K562 (cell line): ENCODE data around the gene PLEKHH2.

Experiments used
- MAFK ChIP-seq: IDR thresholded peaks from 2 replicates; pipeline ENCODE4 v1.6.1; 2011; ENCODE audit warnings: low read length, improper control_type of control experiment
- NR2C2 ChIP-seq, 2 experiments: fragments of 200-800 bp in 1 of 2; sonication (Bioruptor generic) in 1 of 2; sonication (generic) in 1 of 2; formaldehyde crosslinking in 1 of 2; IDR thresholded peaks; 2 replicates each; pipeline versions ENCODE4 v1.6.1 to v1.8.0; 2016 to 2022; ENCODE audit warnings: mild to moderate bottlenecking in 1 of 2, missing compliant biosample characterization in 1 of 2, missing genetic modification characterization in 1 of 2, missing genetic modification reagents in 1 of 2
- POLR2A ChIP-seq: fragments of 450-650 bp; conservative IDR thresholded peaks from 2 replicates; pipeline ENCODE4 v1.6.1; 2016

- no peak for TF ChIP-seq POLR2A
- TF ChIP-seq MAFK, result no peak
- no peak for TF ChIP-seq NR2C2 (CRISPR knock-in tag; IDR thresholded peaks at IDR 0.05)
- no peak for TF ChIP-seq NR2C2 (tag; IDR thresholded peaks at IDR 0.05)
Observed at GRCh38 chr2:43610361-43610760, 26.7 kb upstream of the PLEKHH2 start.
